Endothelial cell of umbilical vein (primary cell): ENCODE measurements around the gene RAB3D. TPM values are rescaled to one million over a fixed set of nuclear protein-coding genes. Genes with fewer than 3 reads are reported as not detected.

Source experiments
- BruUV-seq: library from RNA; stranded (reverse); fragments of 400-500 nt; replicated peaks from 2 replicates; lab custom pipeline; 2021; lab: Mats Ljungman, UMichigan
- CTCF ChIA-PET: fragments of 300-600, 350-600 bp; sonication (Branson Sonifier 250); formaldehyde crosslinking; loops from one replicate; lab custom pipeline; 2021; ENCODE audit warnings: antibody characterized with exemption, inconsistent platforms; lab: Charles Lee
- POLR2A ChIA-PET: fragments of 300-600, 350-600 bp; sonication (Branson Sonifier 250); formaldehyde crosslinking; loops from one replicate; lab custom pipeline; 2021; ENCODE audit warnings: antibody characterized with exemption, inconsistent platforms; lab: Charles Lee
- DNase-seq: peaks from one replicate; pipeline ENCODE4 v3.0.0-alpha.2; 2011; ENCODE audit warnings: low read depth, low spot score
- FAIRE-seq: peaks from 2 replicates; lab custom pipeline; 2011; peaks lifted over from hg19 to GRCh38; lab: Jason Lieb, UNC
- H2AFZ ChIP-seq: 2 replicates; pipeline ENCODE4 v1.6.0; 2012; ENCODE audit warnings: low read depth, low read length, control low read depth, inconsistent platforms
- H3K27ac ChIP-seq: 2 replicates; pipeline ENCODE4 v1.5.1; 2011; ENCODE audit warnings: low read depth, mild to moderate bottlenecking, control low read depth, low read length, moderate library complexity; ENCODE audit not compliant: insufficient read depth
- H3K27me3 ChIP-seq, 2 experiments: 2 replicates each; pipeline versions ENCODE4 v1.6.0 to v1.6.1; 2011; ENCODE audit warnings: low read length in 2 of 2, mixed read lengths in 1 of 2; ENCODE audit not compliant: control insufficient read depth in 2 of 2, insufficient read depth in 2 of 2
- H3K36me3 ChIP-seq, 2 experiments: 2 replicates in 1 of 2; 3 replicates in 1 of 2; pipeline ENCODE4 v1.5.1; 2011; ENCODE audit warnings: low read length in 2 of 2, mild to moderate bottlenecking in 1 of 2, moderate library complexity in 1 of 2; ENCODE audit not compliant: control insufficient read depth in 2 of 2, insufficient read depth in 2 of 2; ENCODE audit errors: extremely low read depth in 1 of 2
- H3K4me1 ChIP-seq: 3 replicates; pipeline ENCODE4 v1.5.1; 2011; ENCODE audit warnings: mild to moderate bottlenecking, low read length; ENCODE audit not compliant: control insufficient read depth, insufficient read depth; ENCODE audit errors: extremely low read depth
- H3K4me2 ChIP-seq: 2 replicates; pipeline ENCODE4 v1.6.1; 2011; ENCODE audit warnings: low read length, control low read depth, mixed read lengths; ENCODE audit not compliant: insufficient read depth
- H3K4me3 ChIP-seq, 3 experiments: fragments of 200-600 bp in 1 of 3; sonication (generic), shearing (Covaris generic) in 1 of 3; replicated peaks in 1 of 3; 2 replicates each; pipeline ENCODE4 v1.5.1; 2011 to 2016; ENCODE audit warnings: control low read depth in 3 of 3, low read length in 3 of 3, mild to moderate bottlenecking in 2 of 3, inconsistent platforms in 1 of 3, low read depth in 1 of 3, moderate library complexity in 1 of 3; ENCODE audit not compliant: insufficient read depth in 1 of 3
- H3K79me2 ChIP-seq: 2 replicates; pipeline ENCODE4 v1.6.0; 2012; ENCODE audit warnings: low read length, inconsistent platforms; ENCODE audit not compliant: control insufficient read depth, insufficient read depth
- H3K9ac ChIP-seq: replicated peaks from 2 replicates; pipeline ENCODE3; 2011; ENCODE audit warnings: low read length, control low read depth; ENCODE audit not compliant: insufficient read depth; ENCODE audit errors: extremely low read depth
- H3K9me1 ChIP-seq: replicated peaks from 3 replicates; pipeline ENCODE4 v1.6.0; 2011; ENCODE audit warnings: mild to moderate bottlenecking, low read length; ENCODE audit not compliant: control insufficient read depth, insufficient read depth; ENCODE audit errors: extremely low read depth
- H3K9me3 ChIP-seq: replicated peaks from 2 replicates; pipeline ENCODE4 v1.5.1; 2012; ENCODE audit warnings: low read length, inconsistent platforms; ENCODE audit not compliant: control insufficient read depth, insufficient read depth
- H4K20me1 ChIP-seq: replicated peaks from 2 replicates; pipeline ENCODE3; 2011; ENCODE audit warnings: mild to moderate bottlenecking, low read length; ENCODE audit not compliant: control insufficient read depth, insufficient read depth; ENCODE audit errors: extremely low read depth
- JUN ChIP-seq: IDR thresholded peaks from 2 replicates; pipeline ENCODE4 v1.6.1; 2011; ENCODE audit warnings: borderline replicate concordance, low read depth; ENCODE audit not compliant: insufficient read length, insufficient read depth
- MAX ChIP-seq: IDR thresholded peaks from 2 replicates; pipeline ENCODE4 v1.6.1; 2011; ENCODE audit not compliant: insufficient read depth, insufficient read length
- MYC ChIP-seq: IDR thresholded peaks from one replicate; pipeline ENCODE4 v1.6.1; 2011; ENCODE audit warnings: mild to moderate bottlenecking, low read depth, low read length
- POLR2A ChIP-seq: IDR thresholded peaks from 2 replicates; pipeline ENCODE4 v1.6.1; 2012; ENCODE audit warnings: low read depth, mild to moderate bottlenecking, control low read depth, low read length
- POLR2AphosphoS5 ChIP-seq: IDR thresholded peaks from 2 replicates; pipeline ENCODE4 v1.6.1; 2012; ENCODE audit warnings: low read depth, mild to moderate bottlenecking, control low read depth, low read length, moderate library complexity; ENCODE audit not compliant: insufficient read depth
- dilution Hi-C: fragments of 300-500 bp; cut with MboI; formaldehyde crosslinking; loops from one replicate; pipeline ENCODE4 v1.15.0; 2019; ENCODE audit warnings: low sequenced_read_pairs; ENCODE audit not compliant: extremely low pct_ligation_motif_present
- intact Hi-C: fragments of 100-400 bp; cut with micrococcal nuclease; formaldehyde crosslinking; loops from one replicate; pipeline ENCODE4 v1.10.0; 2022
- polyA plus RNA-seq, 4 experiments: library from polyadenylated mRNA; depleted of rRNA in 3 of 4; stranded (reverse) in 3 of 4; unstranded in 1 of 4; fragments of >200 nt; gene quantifications; 2 replicates each; pipeline versions ENCODE4 v1.2.1 to v1.2.3, GENCODE V29; 2011 to 2012; ENCODE audit warnings: missing spikeins in 1 of 4
- total RNA-seq: library from RNA; stranded (reverse); gene quantifications from 2 replicates; pipeline ENCODE4 v1.2.3, GENCODE V29; 2021

Gene RAB3D
- total and polyA plus RNA-seq, 2 donors (not counting 3 experiments of a cell fraction or from before 2014, with no cell fraction given): 35.4 to 48.2 TPM

- ChIA-PET CTCF (interaction anchor here (1.0 to 2.8 kb wide), 11 partner anchors 9 to 108 kb away, joined by 3 to 20 read pairs (median 4); partner anchors contain the start of genes CCDC159, EPOR, ODAD3 and PRKCSH), POLR2A (interaction anchor here (0.6 to 1.6 kb wide), 4 partner anchors 10 to 30 kb away, joined by 3 to 4 read pairs (median 4); partner anchors contain the start of gene EPOR)
- peak within 1 kb of the TSS; percentile 35 to 65 (median 56) for H3K4me3 ChIP-seq
- TSS peak; percentile 83 for BruUV-seq
- H3K27ac ChIP-seq: peak within 1 kb of the TSS; percentile 70
- H3K36me3 ChIP-seq: no peaks in the 10 kb centered on the region
- TF ChIP-seq JUN: no peak
- TF ChIP-seq MAX: peak; percentile 59
- peak; percentile 8 for TF ChIP-seq POLR2AphosphoS5
- TF ChIP-seq POLR2A: peak; percentile 68
- TF ChIP-seq MYC: no peak
- DNase-seq: peak; percentile 100
- H2AFZ ChIP-seq: peak within 1 kb of the TSS; percentile 78
- H3K27me3 ChIP-seq: no peaks in the 10 kb centered on the region
- H4K20me1 ChIP-seq: no peaks in the 10 kb centered on the region
- dilution Hi-C loops: no loop called here
- H3K79me2 ChIP-seq: peaks cover 3% of the 10 kb centered on the region
- intact Hi-C loops: loop anchor here (1.0 to 2.0 kb wide), 2 partner anchors 28 to 36 kb away; partner anchors contain the start of genes CCDC159, RAB3D and TMEM205
- H3K9me1 ChIP-seq: no peaks in the 10 kb centered on the region
- peak; percentile 100 for FAIRE-seq
- peak within 1 kb of the TSS; percentile 87 for H3K4me2 ChIP-seq
- H3K9ac ChIP-seq: peak within 1 kb of the TSS; percentile 89
- no peaks in the 10 kb centered on the region for H3K9me3 ChIP-seq
- peaks cover 39% of the 10 kb centered on the region for H3K4me1 ChIP-seq
These were observed 35.1 kb upstream of the RAB3D start, which contains the start of gene SWSAP1 for GRCh38 chr19:11374433-11375142. SWSAP1 (plus strand) TSS chr19:11374666; CDS start chr19:11374681, 15 bp downstream.
